Measurements from ENCODE around the gene TMEM51. TPM values are rescaled to one million over a fixed set of nuclear protein-coding genes. Genes with fewer than 3 reads are reported as not detected.
A peak's percentile ranks its signal among the peaks of the same experiment; 100 is the strongest.

TMEM51 gene
- total RNA-seq, 1 donor from 2014 or later: 31.4 TPM

DNA sequence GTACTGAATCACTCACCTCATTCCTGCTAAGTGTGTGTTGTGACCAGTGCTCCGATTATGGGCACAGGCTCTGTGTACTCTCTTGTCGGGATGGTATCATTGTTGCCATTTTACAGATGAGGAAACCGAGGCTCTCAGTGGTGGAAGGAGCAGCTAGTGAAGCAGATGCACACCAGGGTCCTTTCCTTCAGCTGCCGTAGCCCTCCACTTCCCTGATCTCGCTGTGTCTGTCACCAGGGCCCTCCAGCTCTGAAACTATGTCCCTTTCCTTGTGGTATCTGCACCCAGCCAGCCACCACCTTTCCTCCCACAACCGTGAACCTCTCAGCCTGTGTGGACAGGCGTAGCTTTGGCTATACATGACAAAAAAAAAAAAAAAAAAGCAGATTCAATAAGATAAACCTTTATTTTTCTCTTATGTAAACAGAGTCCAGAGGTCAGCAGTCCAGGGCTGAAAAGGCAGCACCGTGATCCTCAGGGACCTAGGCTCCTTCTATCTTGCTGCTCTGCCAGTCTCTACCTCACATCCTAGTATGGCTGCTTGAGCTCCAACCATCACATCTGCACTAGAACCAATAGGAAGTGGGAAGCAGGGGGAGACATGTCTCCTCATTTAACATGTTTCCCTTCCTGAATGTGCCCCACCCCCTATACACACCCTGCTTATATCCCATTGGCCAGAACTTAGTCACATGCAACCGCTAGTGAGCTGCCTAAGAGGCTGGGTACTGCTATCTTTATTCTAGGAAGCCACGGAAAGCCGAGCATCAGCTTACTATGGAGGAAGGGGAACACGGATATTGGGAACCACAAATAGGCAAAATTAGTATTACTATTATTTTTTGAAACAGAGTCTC is 44.3 kb downstream of the TMEM51 start:
- Histone ChIP-seq H3K4me3 (no peak overlapping the region), H3K27ac (no peak overlapping the region), H3K27me3 (no peaks in the 10 kb centered on the region), H3K36me3 (no peaks in the 10 kb centered on the region), H3K4me1 (peaks cover 29% of the 10 kb centered on the region), H3K9me3 (no peaks in the 10 kb centered on the region)
- intact Hi-C loops (cut with DNase I): no loop called here
- DNase-seq (ENCODE audit: extremely low spot score in 2 of 2): no peak
- TF ChIP-seq POLR2A (IDR thresholded peaks at IDR 0.05): no peak
- no peak for TF ChIP-seq POLR2AphosphoS5 (IDR thresholded peaks at IDR 0.05; ENCODE audit: insufficient read depth in 1 of 2, low read depth in 1 of 2)
- TF ChIP-seq, protein P1, sequence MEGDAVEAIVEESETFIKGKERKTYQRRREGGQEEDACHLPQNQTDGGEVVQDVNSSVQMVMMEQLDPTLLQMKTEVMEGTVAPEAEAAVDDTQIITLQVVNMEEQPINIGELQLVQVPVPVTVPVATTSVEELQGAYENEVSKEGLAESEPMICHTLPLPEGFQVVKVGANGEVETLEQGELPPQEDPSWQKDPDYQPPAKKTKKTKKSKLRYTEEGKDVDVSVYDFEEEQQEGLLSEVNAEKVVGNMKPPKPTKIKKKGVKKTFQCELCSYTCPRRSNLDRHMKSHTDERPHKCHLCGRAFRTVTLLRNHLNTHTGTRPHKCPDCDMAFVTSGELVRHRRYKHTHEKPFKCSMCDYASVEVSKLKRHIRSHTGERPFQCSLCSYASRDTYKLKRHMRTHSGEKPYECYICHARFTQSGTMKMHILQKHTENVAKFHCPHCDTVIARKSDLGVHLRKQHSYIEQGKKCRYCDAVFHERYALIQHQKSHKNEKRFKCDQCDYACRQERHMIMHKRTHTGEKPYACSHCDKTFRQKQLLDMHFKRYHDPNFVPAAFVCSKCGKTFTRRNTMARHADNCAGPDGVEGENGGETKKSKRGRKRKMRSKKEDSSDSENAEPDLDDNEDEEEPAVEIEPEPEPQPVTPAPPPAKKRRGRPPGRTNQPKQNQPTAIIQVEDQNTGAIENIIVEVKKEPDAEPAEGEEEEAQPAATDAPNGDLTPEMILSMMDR (IDR thresholded peaks at IDR 0.05): no peak

DNA sequence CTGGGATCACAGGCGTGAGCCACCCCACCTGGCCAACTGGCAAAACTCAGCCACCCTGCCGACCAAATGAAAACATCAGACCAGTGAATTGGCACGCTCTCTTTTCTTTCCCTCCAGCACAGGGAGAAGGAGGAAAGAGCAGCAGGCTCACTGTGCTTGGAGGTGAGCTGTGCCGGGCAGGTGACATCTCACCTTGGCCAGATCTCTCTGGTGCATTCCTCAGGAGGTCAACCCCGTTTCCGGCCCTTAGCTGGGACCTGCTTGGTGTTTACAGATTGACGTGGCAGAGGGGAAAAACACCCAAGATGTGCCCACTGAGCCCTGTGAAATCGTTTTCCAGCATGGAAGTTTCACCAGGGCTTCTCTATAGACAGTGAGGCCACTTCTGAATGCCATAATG is 45.1 kb downstream of the TMEM51 start:
- H3K4me1 ChIP-seq: peaks cover 33% of the 10 kb centered on the region
- no peaks in the 10 kb centered on the region for H3K27me3 ChIP-seq
- no peak overlapping the region for H3K27ac ChIP-seq
- no peaks in the 10 kb centered on the region for H3K9me3 ChIP-seq
- TF ChIP-seq POLR2A (IDR thresholded peaks at IDR 0.05) (no peak), POLR2AphosphoS5 (IDR thresholded peaks at IDR 0.05; ENCODE audit: insufficient read depth in 1 of 2, low read depth in 1 of 2) (no peak)
- TF ChIP-seq, protein P1 (IDR thresholded peaks at IDR 0.05): no peak
- intact Hi-C loops (cut with DNase I): no loop called here
- H3K4me3 ChIP-seq: no peak overlapping the region
- DNase-seq (ENCODE audit: extremely low spot score in 2 of 2): no peak
- no peaks in the 10 kb centered on the region for H3K36me3 ChIP-seq

DNA sequence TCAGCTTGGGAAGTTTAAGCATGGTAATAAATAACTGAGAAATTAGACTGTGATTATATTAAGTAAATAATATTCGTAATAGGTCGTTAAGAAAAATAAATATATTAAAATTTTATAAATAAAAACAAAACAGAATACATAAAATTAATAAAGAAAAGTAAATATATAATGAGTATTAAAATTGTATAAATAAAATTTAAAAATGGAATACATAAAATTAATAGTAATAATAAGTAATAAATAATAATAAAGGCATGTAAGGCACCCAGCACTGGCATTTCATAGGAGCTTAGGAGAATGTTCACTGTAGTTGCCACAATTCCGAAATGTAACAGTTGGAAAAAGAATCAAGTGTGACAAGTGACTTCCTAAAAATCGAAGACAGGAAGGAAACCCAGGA is 47.7 kb downstream of the TMEM51 start:
- intact Hi-C loops (cut with DNase I): no loop called here
- no peak for DNase-seq (ENCODE audit: extremely low spot score in 2 of 2)
- TF ChIP-seq, protein P1 (IDR thresholded peaks at IDR 0.05): no peak
- TF ChIP-seq POLR2AphosphoS5 (IDR thresholded peaks at IDR 0.05; ENCODE audit: insufficient read depth in 1 of 2, low read depth in 1 of 2) (no peak), POLR2A (IDR thresholded peaks at IDR 0.05) (no peak)
- no peaks in the 10 kb centered on the region for H3K27me3 ChIP-seq
- H3K36me3 ChIP-seq: no peaks in the 10 kb centered on the region
- H3K9me3 ChIP-seq: no peaks in the 10 kb centered on the region
- peak overlapping the region; percentile 80 for H3K27ac ChIP-seq
- no peak overlapping the region for H3K4me3 ChIP-seq
- peaks cover 33% of the 10 kb centered on the region for H3K4me1 ChIP-seq

DNA sequence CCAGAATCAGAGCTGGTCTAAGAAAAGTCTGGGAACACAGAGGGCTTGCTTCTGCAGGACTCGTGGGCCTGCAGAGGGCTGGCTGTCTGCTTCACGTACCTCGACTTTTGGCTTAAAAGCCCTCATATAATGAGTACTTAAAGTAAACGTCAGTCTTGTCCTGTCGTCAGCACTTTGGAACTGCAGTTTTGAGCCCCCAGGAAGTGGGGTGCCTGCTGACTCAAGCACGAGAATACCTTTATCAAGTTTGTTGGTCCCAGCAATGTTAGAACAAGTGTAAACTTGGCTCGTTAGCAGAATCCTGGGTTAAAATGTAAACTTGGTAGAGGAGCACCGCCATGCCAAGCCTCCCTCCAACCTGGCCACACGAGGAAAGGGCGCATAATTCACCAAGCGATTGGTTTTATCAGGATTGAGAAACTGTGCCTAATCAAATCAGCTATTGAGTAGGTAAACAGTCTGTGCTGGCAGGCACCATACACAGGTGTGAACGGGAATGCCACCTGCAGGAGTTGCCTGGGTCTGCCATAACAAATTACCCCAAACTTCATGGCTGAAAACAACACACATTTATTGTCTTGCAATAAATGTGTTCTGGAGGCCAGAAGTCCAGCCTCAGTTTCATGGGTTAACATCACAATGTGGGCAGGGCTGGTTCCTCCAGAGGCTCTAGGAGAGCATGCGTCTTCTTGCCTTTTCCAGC is 48.5 kb downstream of the TMEM51 start:
- Histone ChIP-seq H3K27ac (peak overlapping the region; percentile 4), H3K36me3 (no peaks in the 10 kb centered on the region), H3K4me3 (no peak overlapping the region), H3K9me3 (no peaks in the 10 kb centered on the region), H3K4me1 (peaks cover 33% of the 10 kb centered on the region), H3K27me3 (no peaks in the 10 kb centered on the region)
- no peak for TF ChIP-seq POLR2AphosphoS5 (IDR thresholded peaks at IDR 0.05; ENCODE audit: insufficient read depth in 1 of 2, low read depth in 1 of 2)
- TF ChIP-seq POLR2A (IDR thresholded peaks at IDR 0.05): no peak
- TF ChIP-seq, protein P1 (IDR thresholded peaks at IDR 0.05): no peak
- intact Hi-C loops (cut with DNase I): no loop called here
- no peak for DNase-seq (ENCODE audit: extremely low spot score in 2 of 2)

DNA sequence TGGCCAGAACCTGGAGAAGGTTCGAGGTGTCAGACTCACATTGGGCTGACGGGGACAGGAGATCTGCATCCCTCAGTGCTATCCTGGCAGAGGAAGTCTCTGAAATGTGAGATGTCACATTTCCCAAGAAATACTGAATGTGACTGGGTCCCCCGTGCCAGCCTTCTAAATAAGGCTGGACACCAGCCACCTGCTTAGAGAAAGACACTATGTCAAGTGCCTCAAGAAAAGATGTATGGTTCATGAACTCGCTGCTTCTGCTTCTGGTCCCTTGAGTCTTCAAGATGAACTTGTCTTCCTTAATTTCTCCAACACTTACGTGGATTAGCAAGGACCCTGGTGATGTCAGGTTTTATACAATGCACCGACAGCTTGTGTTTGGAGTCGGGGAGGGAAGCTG is 51.4 kb downstream of the TMEM51 start:
- H3K9me3 ChIP-seq: no peaks in the 10 kb centered on the region
- no peak overlapping the region for H3K4me3 ChIP-seq
- DNase-seq (ENCODE audit: extremely low spot score in 2 of 2): no peak
- no peaks in the 10 kb centered on the region for H3K27me3 ChIP-seq
- TF ChIP-seq POLR2A (IDR thresholded peaks at IDR 0.05): no peak
- TF ChIP-seq, protein P1 (IDR thresholded peaks at IDR 0.05): no peak
- TF ChIP-seq POLR2AphosphoS5 (IDR thresholded peaks at IDR 0.05; ENCODE audit: insufficient read depth in 1 of 2, low read depth in 1 of 2): no peak
- intact Hi-C loops (cut with DNase I): no loop called here
- H3K36me3 ChIP-seq: no peaks in the 10 kb centered on the region
- peaks cover 30% of the 10 kb centered on the region for H3K4me1 ChIP-seq
- no peak overlapping the region for H3K27ac ChIP-seq
